GM06990 (cell line): Measurements from ENCODE around the gene DDAH1.

Experiments
- DNase-seq: peaks from one replicate; pipeline ENCODE4 v3.0.0-alpha.2; 2011; ENCODE audit not compliant: insufficient read length; ENCODE audit errors: extremely low read depth
- H3K27me3 ChIP-seq: replicated peaks from 2 replicates; pipeline ENCODE4 v1.6.0; 2011; ENCODE audit warnings: low read length; ENCODE audit not compliant: control insufficient read depth, insufficient read depth
- H3K36me3 ChIP-seq: 2 replicates; pipeline ENCODE4 v1.5.1; 2011; ENCODE audit warnings: low read length; ENCODE audit not compliant: control insufficient read depth, insufficient read depth
- H3K4me3 ChIP-seq: replicated peaks from 2 replicates; pipeline ENCODE4 v1.5.1; 2011; ENCODE audit warnings: low read depth, mild to moderate bottlenecking, control low read depth, low read length
- CTCF ChIP-seq: IDR thresholded peaks from 2 replicates; pipeline ENCODE4 v1.5.1; 2011; ENCODE audit warnings: low read length, control low read depth, mild to moderate bottlenecking, inconsistent platforms; ENCODE audit not compliant: insufficient read depth, poor library complexity, severe bottlenecking

The DDAH1 gene

GRCh38 chr1:85290826-85291225 lies 174.1 kb downstream of the DDAH1 start:
- no peaks in the 10 kb centered on the region for H3K36me3 ChIP-seq
- DNase-seq = no peak
- H3K27me3 ChIP-seq = no peaks in the 10 kb centered on the region
- H3K4me3 ChIP-seq = no peak overlapping the region
- TF ChIP-seq CTCF = no peak

GRCh38 chr1:85289848-85290335 lies 175.1 kb downstream of the DDAH1 start:
- no peak for DNase-seq
- Histone ChIP-seq H3K4me3 (no peak overlapping the region), H3K27me3 (no peaks in the 10 kb centered on the region), H3K36me3 (no peaks in the 10 kb centered on the region)
- no peak for TF ChIP-seq CTCF

GRCh38 chr1:85289207-85289847 lies 175.6 kb downstream of the DDAH1 start:
- Histone ChIP-seq H3K36me3 (no peaks in the 10 kb centered on the region), H3K27me3 (no peaks in the 10 kb centered on the region), H3K4me3 (no peak overlapping the region)
- TF ChIP-seq CTCF = no peak
- no peak for DNase-seq

- TF ChIP-seq CTCF = no peak
- Histone ChIP-seq H3K36me3 (no peaks in the 10 kb centered on the region), H3K27me3 (no peaks in the 10 kb centered on the region), H3K4me3 (no peak overlapping the region)
- DNase-seq = no peak
Observed at GRCh38 chr1:85284202-85284601, 180.8 kb downstream of the DDAH1 start.

GRCh38 chr1:85283475-85284199 lies 181.3 kb downstream of the DDAH1 start:
- H3K27me3 ChIP-seq = no peaks in the 10 kb centered on the region
- DNase-seq = no peak
- H3K4me3 ChIP-seq = no peak overlapping the region
- H3K36me3 ChIP-seq = no peaks in the 10 kb centered on the region
- TF ChIP-seq CTCF = no peak
